Type B pancreatic cell (in vitro differentiated cells): Measurements from ENCODE around the gene PRPF38B. TPM values are rescaled to one million over a fixed set of nuclear protein-coding genes. Genes with fewer than 3 reads are reported as not detected.

Experiments
- DNase-seq: peaks from one replicate; pipeline ENCODE4 v3.0.0; 2021; ENCODE audit warnings: mixed read lengths; ENCODE audit not compliant: unreplicated experiment; ENCODE audit errors: extremely low spot score
- H3K27ac Mint-ChIP-seq: 2 replicates; pipeline ENCODE4 v1.8.0; 2021; ENCODE audit warnings: mild to moderate bottlenecking, mixed read lengths
- H3K27me3 Mint-ChIP-seq: 2 replicates; pipeline ENCODE4 v1.8.0; 2021; ENCODE audit warnings: mixed read lengths
- H3K36me3 Mint-ChIP-seq: 2 replicates; pipeline ENCODE4 v1.8.0; 2021; ENCODE audit warnings: mixed read lengths
- H3K4me1 Mint-ChIP-seq: one replicate; pipeline ENCODE4 v1.8.0; 2021; ENCODE audit warnings: mixed read lengths; ENCODE audit not compliant: unreplicated experiment
- H3K4me3 Mint-ChIP-seq: 2 replicates; pipeline ENCODE4 v1.8.0; 2021; ENCODE audit warnings: mild to moderate bottlenecking, mixed read lengths
- H3K9me3 Mint-ChIP-seq: 2 replicates; pipeline ENCODE4 v1.8.0; 2021; ENCODE audit warnings: mixed read lengths
- CTCF ChIP-seq: fragments of 200-600 bp; sonication (generic); conservative IDR thresholded peaks from 2 replicates; pipeline ENCODE4 v1.5.0; 2021; ENCODE audit warnings: antibody characterized with exemption, mild to moderate bottlenecking
- total RNA-seq: library from RNA; stranded (reverse); gene quantifications from 2 replicates; pipeline ENCODE4 v1.2.1, GENCODE V29; 2021; ENCODE audit warnings: low replicate concordance

The PRPF38B gene
- total RNA-seq, 1 donor from 2014 or later: 45.6 TPM

DNA sequence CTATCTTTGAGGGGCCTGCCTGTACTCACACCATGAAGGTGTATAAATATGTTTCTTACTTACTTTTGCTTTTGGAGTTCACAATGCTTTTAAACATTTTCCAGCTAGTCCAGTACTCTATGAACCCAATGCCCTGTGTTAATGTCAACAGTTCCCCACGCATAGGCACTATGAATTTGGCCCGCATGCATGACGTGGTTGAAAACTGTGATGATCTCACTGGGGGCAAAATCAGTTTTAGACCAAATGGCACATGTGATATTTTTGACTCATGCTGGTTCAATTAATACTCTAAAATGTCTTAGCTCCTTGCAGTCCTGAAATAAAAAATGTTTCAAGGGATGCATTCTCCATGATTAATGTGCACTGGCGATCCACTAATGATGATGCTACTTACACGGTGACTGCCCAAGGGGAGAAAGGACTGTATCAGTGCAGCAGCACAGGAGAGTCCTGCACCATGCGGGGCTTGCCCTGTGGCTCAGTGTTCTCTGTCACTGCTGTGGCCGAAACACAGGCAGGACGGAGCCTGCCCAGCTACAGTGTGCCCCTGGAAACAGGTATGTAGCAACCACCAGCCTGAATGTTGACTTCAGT is 36.3 kb downstream of the PRPF38B start:
- H3K4me1 Mint-ChIP-seq: peaks cover 9% of the 10 kb centered on the region
- H3K36me3 Mint-ChIP-seq: no peaks in the 10 kb centered on the region
- H3K27ac Mint-ChIP-seq: no peak overlapping the region
- H3K4me3 Mint-ChIP-seq: no peak overlapping the region
- H3K27me3 Mint-ChIP-seq: no peaks in the 10 kb centered on the region
- DNase-seq: no peak
- TF ChIP-seq CTCF: no peak
- no peaks in the 10 kb centered on the region for H3K9me3 Mint-ChIP-seq

DNA sequence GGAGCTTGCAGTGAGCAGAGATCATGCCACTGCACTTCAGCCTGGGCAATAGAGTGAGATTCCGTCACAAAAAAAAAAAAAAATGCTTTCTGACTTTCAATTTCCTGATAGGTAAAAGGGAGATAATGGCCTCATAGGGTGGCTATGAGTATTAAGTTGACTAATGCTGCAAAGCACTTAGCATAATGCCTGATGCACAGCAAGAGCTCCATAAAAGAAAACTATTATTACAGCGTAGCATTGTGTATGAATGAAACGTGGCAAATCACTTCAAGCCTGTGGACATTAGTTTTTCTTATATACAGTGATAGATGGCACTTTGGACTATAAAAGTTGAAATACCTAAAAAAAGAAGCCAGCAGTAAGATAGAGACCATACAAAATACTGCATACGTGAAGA is 37.4 kb downstream of the PRPF38B start:
- no peak for DNase-seq
- Mint-ChIP-seq H3K36me3 (no peaks in the 10 kb centered on the region), H3K27ac (no peak overlapping the region), H3K4me3 (no peak overlapping the region), H3K4me1 (peaks cover 9% of the 10 kb centered on the region), H3K27me3 (no peaks in the 10 kb centered on the region), H3K9me3 (no peaks in the 10 kb centered on the region)
- TF ChIP-seq CTCF: no peak

DNA sequence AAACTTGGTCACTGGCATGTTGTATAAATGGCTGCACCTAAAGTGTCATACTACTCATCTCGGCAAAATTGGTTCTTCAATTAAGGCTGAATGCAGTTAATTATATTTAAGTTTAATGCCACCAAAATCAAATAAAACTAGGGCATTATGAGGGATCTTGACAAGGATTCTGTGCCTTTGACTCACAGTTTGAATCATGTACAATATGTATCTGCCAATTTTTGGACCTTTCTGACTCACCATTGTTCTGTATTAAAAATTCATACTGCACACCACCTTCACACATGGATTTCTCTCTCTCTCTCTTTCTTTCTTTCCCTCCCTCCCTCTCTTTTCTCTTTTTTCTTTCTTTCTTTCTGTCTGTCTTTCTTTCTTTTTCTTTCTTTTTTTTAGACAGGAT is 40.3 kb downstream of the PRPF38B start:
- Mint-ChIP-seq H3K4me1 (peaks cover 9% of the 10 kb centered on the region), H3K4me3 (no peak overlapping the region), H3K36me3 (no peaks in the 10 kb centered on the region), H3K27me3 (peaks cover 5% of the 10 kb centered on the region), H3K9me3 (no peaks in the 10 kb centered on the region), H3K27ac (no peak overlapping the region)
- TF ChIP-seq CTCF: no peak
- no peak for DNase-seq

- Mint-ChIP-seq H3K9me3 (no peaks in the 10 kb centered on the region), H3K36me3 (no peaks in the 10 kb centered on the region)
These were observed 42.2 kb downstream of the PRPF38B start for GRCh38 chr1:108734171-108734865.

GRCh38 chr1:108742253-108742652 is 50.1 kb downstream of the PRPF38B start:
- Mint-ChIP-seq H3K4me3 (no peak overlapping the region), H3K4me1 (peaks cover 5% of the 10 kb centered on the region), H3K27ac (no peak overlapping the region), H3K27me3 (peaks cover 2% of the 10 kb centered on the region), H3K9me3 (no peaks in the 10 kb centered on the region), H3K36me3 (peaks cover 3% of the 10 kb centered on the region)
- no peak for TF ChIP-seq CTCF
- DNase-seq: no peak

More at GRCh38 chr1:108734171-108734865, 42.2 kb downstream of the PRPF38B start:
- no peak for DNase-seq
- Mint-ChIP-seq H3K4me3 (no peak overlapping the region), H3K4me1 (peaks cover 9% of the 10 kb centered on the region), H3K27me3 (peaks cover 5% of the 10 kb centered on the region), H3K27ac (no peak overlapping the region)
- TF ChIP-seq CTCF: no peak
